Psoas muscle (tissue), 8 donors: ENCODE measurements around the gene AUTS2. TPM values are rescaled to one million over a fixed set of nuclear protein-coding genes. Genes with fewer than 3 reads are reported as not detected.

Experiments
- ATAC-seq, 4 donors: fragments of 200-7000 bp; cut with Tn5 transposase; one replicate each; pipeline ENCODE4 v1.9.1; 2020; ENCODE audit warnings: moderate library complexity in 3 of 4, mild to moderate bottlenecking in 2 of 4
- DNase-seq, 2 donors: peaks; one replicate each; pipeline ENCODE4 v3.0.0-alpha.2; 2020
- H3K27ac ChIP-seq: fragments of 200-600 bp; one replicate; pipeline ENCODE4 v1.8.0; 2022
- H3K27me3 ChIP-seq, 3 donors: fragments of 200-600 bp in 1 of 3; one replicate each; pipeline versions ENCODE4 v1.6.1 to v1.8.0; 2013 to 2022; ENCODE audit warnings: low read length in 2 of 3, mild to moderate bottlenecking in 2 of 3, moderate library complexity in 1 of 3; ENCODE audit not compliant: insufficient read depth in 3 of 3
- H3K36me3 ChIP-seq, 2 donors: fragments of 200-600 bp in 1 of 2; one replicate each; pipeline versions ENCODE4 v1.6.1 to v1.8.0; 2013 to 2022; ENCODE audit warnings: low read depth in 1 of 2, mild to moderate bottlenecking in 1 of 2, moderate library complexity in 1 of 2; ENCODE audit not compliant: insufficient read depth in 1 of 2
- H3K4me1 ChIP-seq: fragments of 200-600 bp; one replicate; pipeline ENCODE4 v1.8.0; 2022
- H3K4me3 ChIP-seq: fragments of 200-600 bp; one replicate; pipeline ENCODE4 v1.8.0; 2022; ENCODE audit warnings: mild to moderate bottlenecking
- H3K9me3 ChIP-seq: fragments of 200-600 bp; one replicate; pipeline ENCODE4 v1.8.0; 2022
- WGBS, 3 donors: extraction: QIAGEN DNeasy Blood & Tissue Kit; methylation state at CpG; one replicate each; pipeline versions ENCODE4 v1.1.6 to v1.1.7; 2013; 5-methylcytosine and 5-hydroxymethylcytosine counted together
- intact Hi-C, 2 donors: fragments of 100-400 bp; cut with DNase I; formaldehyde crosslinking; loops; one replicate each; pipeline versions ENCODE4 v1.11.0 to v1.14.2; 2022
- polyA plus RNA-seq, 3 donors: library from polyadenylated mRNA; stranded (reverse); fragments of 200-250 nt; gene quantifications; one replicate each; pipeline ENCODE4 v1.2.3, GENCODE V29; 2013
- total RNA-seq, 4 donors: library from RNA; stranded (reverse); fragmentation: NEBNext Ultra II Directional in 2 of 4; extraction: Animal tissue kit (Norgen Biotek cat#: 25700) in 2 of 4; gene quantifications; one replicate each; pipeline versions ENCODE4 v1.2.1 to v1.2.4, GENCODE V29; 2021 to 2023
- TF ChIP-seq, protein P1 (sequence below): fragments of 200-600 bp; IDR thresholded peaks from one replicate; pipeline ENCODE4 v1.8.0; 2022; ENCODE audit warnings: antibody characterized with exemption
- donor health status: healthy with polysubstance abuse.
- donor health status: DM: no; HTN: no; CAD: no; lungs with moderate emphysema.
- donor health status: Bipolar disorder and iron deficiency.
- donor health status: healthy.
- donor health status: DM: yes; HTN: yes; CAD: no.
- donor health status: DM: no; HTN: no; CAD: no.
- donor health status: DM: no; HTN: no; CAD: no.
- donor health status: DM: yes; HTN: yes; CAD: no.

AUTS2 gene
- total and polyA plus RNA-seq, 7 donors = 5.0 to 33.5 (median 14.3) TPM

DNA sequence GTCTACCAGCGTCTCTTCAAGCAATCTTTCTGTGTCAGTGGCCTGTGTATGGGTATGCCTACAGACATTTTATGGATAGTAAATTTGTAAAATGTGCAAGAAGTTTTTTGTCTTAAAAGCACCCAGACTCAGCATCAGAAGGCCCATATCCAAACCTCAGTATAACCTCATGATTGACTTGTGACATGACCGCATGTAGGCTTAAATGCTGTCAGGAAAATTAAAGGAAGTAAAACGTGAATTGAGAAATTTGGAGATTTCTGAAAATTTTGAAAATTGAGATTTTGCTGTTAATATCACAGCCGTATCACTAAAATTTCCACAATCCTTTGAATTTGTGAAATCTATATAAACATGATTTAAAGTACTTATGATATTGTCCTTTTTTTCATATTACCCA, 410.2 kb downstream of the AUTS2 start:
- Histone ChIP-seq H3K27me3 (no peaks in the 10 kb centered on the region), H3K27ac (no peak overlapping the region), H3K36me3 (no peaks in the 10 kb centered on the region), H3K9me3 (no peaks in the 10 kb centered on the region), H3K4me1 (no peaks in the 10 kb centered on the region), H3K4me3 (no peak overlapping the region)
- DNase-seq (no peak), ATAC-seq (no peak)
- TF ChIP-seq, protein P1, sequence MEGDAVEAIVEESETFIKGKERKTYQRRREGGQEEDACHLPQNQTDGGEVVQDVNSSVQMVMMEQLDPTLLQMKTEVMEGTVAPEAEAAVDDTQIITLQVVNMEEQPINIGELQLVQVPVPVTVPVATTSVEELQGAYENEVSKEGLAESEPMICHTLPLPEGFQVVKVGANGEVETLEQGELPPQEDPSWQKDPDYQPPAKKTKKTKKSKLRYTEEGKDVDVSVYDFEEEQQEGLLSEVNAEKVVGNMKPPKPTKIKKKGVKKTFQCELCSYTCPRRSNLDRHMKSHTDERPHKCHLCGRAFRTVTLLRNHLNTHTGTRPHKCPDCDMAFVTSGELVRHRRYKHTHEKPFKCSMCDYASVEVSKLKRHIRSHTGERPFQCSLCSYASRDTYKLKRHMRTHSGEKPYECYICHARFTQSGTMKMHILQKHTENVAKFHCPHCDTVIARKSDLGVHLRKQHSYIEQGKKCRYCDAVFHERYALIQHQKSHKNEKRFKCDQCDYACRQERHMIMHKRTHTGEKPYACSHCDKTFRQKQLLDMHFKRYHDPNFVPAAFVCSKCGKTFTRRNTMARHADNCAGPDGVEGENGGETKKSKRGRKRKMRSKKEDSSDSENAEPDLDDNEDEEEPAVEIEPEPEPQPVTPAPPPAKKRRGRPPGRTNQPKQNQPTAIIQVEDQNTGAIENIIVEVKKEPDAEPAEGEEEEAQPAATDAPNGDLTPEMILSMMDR = no peak
- WGBS, 3 donors = 96 to 99% (median 97%) methylated on average over 4 of the region's 4 CpGs
- intact Hi-C loops = no loop called here

- DNase-seq (no peak), ATAC-seq (no peak)
- Histone ChIP-seq H3K4me3 (no peak overlapping the region), H3K4me1 (no peaks in the 10 kb centered on the region), H3K36me3 (no peaks in the 10 kb centered on the region), H3K27me3 (no peaks in the 10 kb centered on the region), H3K27ac (no peak overlapping the region), H3K9me3 (no peaks in the 10 kb centered on the region)
- WGBS, 3 donors = 66 to 70% (median 67%) methylated on average over 3 of the region's 3 CpGs
- intact Hi-C loops = no loop called here
- TF ChIP-seq, protein P1 = no peak
Measured at GRCh38 chr7:70014472-70015177, 416.4 kb downstream of the AUTS2 start.

- WGBS, 3 donors = 89 to 96% (median 90%) methylated on average over 1 of the region's 1 CpG
- no peak overlapping the region for H3K27ac ChIP-seq
- H3K4me3 ChIP-seq = no peak overlapping the region
- no peaks in the 10 kb centered on the region for H3K4me1 ChIP-seq
- no peaks in the 10 kb centered on the region for H3K27me3 ChIP-seq
- no peaks in the 10 kb centered on the region for H3K9me3 ChIP-seq
- intact Hi-C loops = no loop called here
- TF ChIP-seq, protein P1 = no peak
- H3K36me3 ChIP-seq = no peaks in the 10 kb centered on the region
- no peak for ATAC-seq
- no peak for DNase-seq
Measured at GRCh38 chr7:70015353-70015752, 417.1 kb downstream of the AUTS2 start.

- Histone ChIP-seq H3K4me1 (no peaks in the 10 kb centered on the region), H3K9me3 (no peaks in the 10 kb centered on the region), H3K4me3 (no peak overlapping the region), H3K36me3 (no peaks in the 10 kb centered on the region), H3K27ac (no peak overlapping the region), H3K27me3 (no peaks in the 10 kb centered on the region)
- WGBS, 3 donors = 79 to 85% (median 85%) methylated on average over 6 of the region's 6 CpGs
- TF ChIP-seq, protein P1 = no peak
- ATAC-seq (no peak), DNase-seq (no peak)
- intact Hi-C loops = no loop called here
Measured at GRCh38 chr7:70016044-70016770, 417.9 kb downstream of the AUTS2 start.
